GM21381 (cell line): ENCODE measurements around the gene ZNF174.

Experiments
- ATAC-seq: cut with Tn5 transposase; IDR thresholded peaks from one replicate; pipeline ENCODE4 v1.9.1; 2021; ENCODE audit warnings: mild to moderate bottlenecking, moderate library complexity; ENCODE audit not compliant: unreplicated experiment

The ZNF174 gene

GRCh38 chr16:3400779-3401688, at the start of gene ZNF174, which contains the start of gene ZSCAN32:
Gene ZNF174 (plus strand): TSS chr16:3401215. CDS start chr16:3402005, 790 bp downstream.
Gene ZSCAN32 (minus strand): TSS chr16:3401004. CDS start chr16:3397557, 3,447 bp downstream.
- peak; percentile 97 for ATAC-seq

- ATAC-seq, result no peak
Measured at GRCh38 chr16:3355589-3355988, 45.4 kb upstream of the ZNF174 start, which contains the start of gene OR2C1. Gene OR2C1 (plus strand): TSS chr16:3355889. CDS start chr16:3355941, 52 bp downstream.

- ATAC-seq, result no peak
Measured at GRCh38 chr16:3356118-3356517, 44.9 kb upstream of the ZNF174 start.

- ATAC-seq, result no peak
Measured at GRCh38 chr16:3358871-3359270, 42.1 kb upstream of the ZNF174 start.

- no peak for ATAC-seq
Measured at GRCh38 chr16:3362931-3363330, 38.1 kb upstream of the ZNF174 start.

- ATAC-seq, result no peak
Measured at GRCh38 chr16:3363793-3364192, 37.2 kb upstream of the ZNF174 start.

GRCh38 chr16:3364774-3365427, 36.1 kb upstream of the ZNF174 start:
- ATAC-seq, result peak; percentile 78

GRCh38 chr16:3369073-3369472, 31.9 kb upstream of the ZNF174 start:
- no peak for ATAC-seq

- no peak for ATAC-seq
Measured at GRCh38 chr16:3375680-3376079, 25.3 kb upstream of the ZNF174 start.

- no peak for ATAC-seq
Measured at GRCh38 chr16:3377917-3378316, 23.1 kb upstream of the ZNF174 start.

GRCh38 chr16:3383045-3383448, 18.0 kb upstream of the ZNF174 start:
- no peak for ATAC-seq

- ATAC-seq, result no peak
Measured at GRCh38 chr16:3388325-3388724, 12.7 kb upstream of the ZNF174 start.

GRCh38 chr16:3389663-3390338, 11.2 kb upstream of the ZNF174 start:
- ATAC-seq, result no peak

GRCh38 chr16:3400446-3400778, 603 bp upstream of the ZNF174 start:
- ATAC-seq, result no peak

- no peak for ATAC-seq
Measured at GRCh38 chr16:3401719-3402397, 843 bp downstream of the ZNF174 start.

GRCh38 chr16:3408561-3409197, 7.7 kb downstream of the ZNF174 start:
- no peak for ATAC-seq

- no peak for ATAC-seq
Measured at GRCh38 chr16:3413730-3414379, 12.8 kb downstream of the ZNF174 start.

- ATAC-seq, result no peak
Measured at GRCh38 chr16:3431779-3432219, 30.8 kb downstream of the ZNF174 start.

- no peak for ATAC-seq
Measured at GRCh38 chr16:3434373-3434772, 33.4 kb downstream of the ZNF174 start.

- no peak for ATAC-seq
Measured at GRCh38 chr16:3439637-3440036, 38.6 kb downstream of the ZNF174 start.
